GM18526 (cell line): ENCODE data around the gene COQ8B.

Experiments
- POLR2A ChIP-seq: IDR thresholded peaks from 3 replicates; pipeline ENCODE4 v1.6.1; 2011; ENCODE audit not compliant: insufficient read length; ENCODE audit errors: extremely low read depth

Gene COQ8B

DNA sequence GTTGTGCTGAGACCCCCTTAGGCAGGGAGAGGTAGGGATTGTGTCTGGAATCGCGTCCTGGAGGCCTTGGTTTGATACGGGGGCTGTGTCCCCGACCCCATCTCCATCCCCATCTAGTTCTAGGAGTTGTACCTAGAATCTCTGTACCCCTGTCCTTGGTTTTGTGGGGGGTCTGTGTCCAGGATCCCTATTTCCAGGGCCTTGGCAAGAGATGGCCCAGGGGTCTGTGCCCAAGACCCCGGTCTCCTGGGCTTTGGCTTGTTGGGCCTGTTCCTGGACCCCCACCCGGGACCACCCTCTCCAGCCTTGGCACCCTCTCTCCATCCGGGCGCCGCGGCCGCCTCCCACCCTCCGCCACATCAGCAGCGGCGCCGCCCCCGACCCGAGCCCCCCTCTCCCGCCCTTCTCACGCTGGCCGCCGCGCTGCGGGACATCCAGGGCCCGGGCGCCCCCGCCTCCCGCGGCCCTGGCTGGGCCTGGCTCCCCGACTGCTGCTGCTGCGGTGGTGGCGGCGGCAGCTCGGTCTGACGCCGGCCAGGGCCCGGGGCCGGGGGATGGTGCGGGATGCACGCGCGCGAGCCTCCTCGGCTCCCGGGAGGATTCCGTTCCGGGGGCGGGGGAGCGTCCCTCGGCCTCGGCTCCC lies 26.5 kb downstream of the COQ8B start, which contains the start of gene NUMBL:
NUMBL (minus strand) TSS at position 602 of the 643 bp plus-strand sequence; CDS start at position 434, 168 bp downstream.
- TF ChIP-seq POLR2A: no peak

DNA sequence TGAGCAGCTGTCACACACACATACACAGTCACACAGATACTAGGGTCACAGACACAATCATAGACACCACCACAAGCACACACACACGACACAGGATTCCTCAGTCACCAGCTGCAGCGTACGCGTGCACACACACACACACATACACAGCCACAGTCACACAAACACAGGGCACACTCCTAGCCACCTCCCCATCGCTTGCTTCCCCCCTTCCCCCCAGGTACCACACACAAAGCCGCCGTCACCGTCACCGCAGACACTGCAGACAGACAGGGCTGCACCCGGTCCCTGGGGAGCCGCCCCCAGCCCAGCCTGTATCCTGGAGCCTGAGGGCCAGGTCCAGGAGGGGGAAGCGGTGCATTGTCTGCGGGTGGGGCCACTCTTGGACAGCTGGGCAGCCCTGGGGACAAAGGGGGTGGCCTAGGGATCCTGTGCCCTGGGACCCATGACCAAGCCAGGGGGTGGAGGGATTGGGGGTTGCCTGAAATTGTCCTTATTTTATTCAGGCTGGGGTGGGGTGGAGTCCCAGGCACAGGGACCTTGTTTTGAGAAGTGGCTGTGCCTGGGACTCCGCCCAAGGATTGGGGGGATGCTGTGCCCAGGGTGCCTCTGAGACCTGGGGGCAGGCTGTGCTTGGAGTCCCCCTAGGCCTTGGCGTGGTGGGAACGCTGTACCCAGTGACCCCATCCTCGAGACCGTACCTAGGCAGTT lies 27.2 kb downstream of the COQ8B start:
- TF ChIP-seq POLR2A: no peak

DNA sequence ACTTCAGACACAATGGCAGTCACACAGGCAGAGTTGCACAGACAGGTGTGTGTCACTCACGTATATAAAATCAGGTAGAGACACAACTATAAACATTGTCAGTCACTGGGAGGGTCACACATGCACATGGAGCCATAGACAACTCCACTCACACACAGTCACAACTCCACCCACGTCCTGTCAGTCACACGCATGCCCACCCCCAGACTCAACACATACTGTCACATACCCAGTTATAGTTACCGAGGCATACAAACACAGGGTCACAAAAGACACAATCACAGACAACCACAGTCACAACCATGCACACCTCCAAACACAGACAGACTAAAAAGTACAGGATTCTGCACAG lies 27.7 kb downstream of the COQ8B start:
- no peak for TF ChIP-seq POLR2A

DNA sequence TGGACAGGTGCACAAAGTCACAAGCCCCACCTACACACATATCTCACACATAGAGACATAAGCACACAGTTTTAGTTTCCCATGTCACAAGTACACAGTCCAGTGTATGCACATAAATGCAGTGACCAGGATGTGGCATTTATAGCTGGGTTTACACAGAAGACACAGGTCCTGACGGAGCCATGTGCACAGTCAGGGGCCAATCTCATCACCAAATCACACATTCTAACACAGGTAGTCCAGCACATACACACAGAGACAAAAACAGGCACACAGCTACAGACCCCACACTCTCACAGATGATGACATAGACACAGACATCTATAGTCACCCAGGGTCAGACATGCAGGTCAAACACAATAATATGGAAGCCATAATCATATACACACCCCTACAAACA lies 28.4 kb downstream of the COQ8B start:
- no peak for TF ChIP-seq POLR2A

DNA sequence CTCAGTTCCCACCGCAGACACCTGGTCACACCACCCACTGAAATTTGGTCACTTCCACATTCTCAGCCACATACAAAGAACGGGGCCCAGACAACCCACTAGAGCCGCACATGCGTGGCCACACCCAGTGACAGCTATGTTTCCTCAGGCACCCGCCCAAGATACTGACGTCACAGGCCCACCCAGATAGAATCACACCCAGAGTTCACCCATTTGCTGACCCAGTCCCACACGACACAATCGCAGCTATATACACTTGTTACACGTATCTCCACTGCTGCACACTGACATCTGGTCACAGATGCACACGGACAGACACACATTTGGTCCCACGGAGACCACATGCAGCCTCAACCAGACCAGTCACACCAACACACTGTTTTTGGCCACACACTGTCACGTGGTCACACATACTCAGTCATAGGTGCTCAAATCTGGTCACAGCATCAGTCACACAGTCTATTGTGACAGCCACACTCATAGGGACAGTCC lies 29.1 kb downstream of the COQ8B start:
- TF ChIP-seq POLR2A: no peak

DNA sequence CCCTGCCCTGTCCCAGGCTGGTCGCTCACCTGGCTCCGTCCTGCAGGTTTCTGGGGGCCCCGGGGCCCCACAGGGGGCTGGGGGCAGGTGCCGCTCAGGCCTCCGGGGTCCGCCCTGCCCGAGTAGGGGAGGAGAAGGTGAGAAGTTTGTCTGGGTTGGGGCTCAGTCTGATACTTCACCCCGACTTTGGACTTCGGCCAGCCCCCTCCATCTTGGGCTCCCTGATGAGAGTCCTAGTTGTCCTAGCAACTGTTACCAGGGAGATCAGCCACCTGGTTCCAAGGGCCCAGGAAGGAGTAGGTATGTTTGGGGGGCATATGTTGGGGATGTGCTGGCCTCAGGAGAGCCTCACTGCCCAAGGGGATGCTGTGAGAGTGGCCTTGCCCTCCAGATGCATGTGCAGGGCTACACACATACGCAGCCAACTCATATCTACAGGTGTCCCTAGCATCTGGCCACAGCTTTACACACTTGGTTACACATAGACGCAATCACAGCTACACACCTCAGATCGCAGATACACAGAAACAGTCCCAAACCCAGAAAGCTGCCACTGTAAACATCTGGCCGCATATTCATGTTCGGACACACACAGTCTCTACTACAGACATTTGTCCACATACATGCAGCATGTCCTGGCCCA lies 29.7 kb downstream of the COQ8B start:
- TF ChIP-seq POLR2A: no peak

DNA sequence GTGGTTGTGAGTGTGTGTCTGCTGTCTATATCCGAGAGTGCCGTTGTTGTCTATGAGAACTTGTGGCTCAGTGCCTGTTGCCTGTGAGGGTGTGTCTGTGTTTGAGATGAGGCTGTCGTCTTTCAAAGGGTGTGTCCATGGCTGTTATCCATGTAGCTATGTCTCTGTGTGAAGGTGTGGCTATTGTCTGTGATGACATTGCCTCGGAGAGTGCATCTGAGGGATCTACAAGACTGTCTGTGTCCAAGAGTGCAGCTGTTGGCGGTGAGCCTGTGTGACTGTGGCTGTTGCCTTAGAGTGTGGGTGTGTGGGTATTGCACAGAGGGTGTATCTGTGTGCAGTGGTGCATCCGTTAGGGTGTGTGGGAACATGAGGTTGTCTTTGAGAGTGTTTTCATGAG lies 31.1 kb downstream of the COQ8B start:
- TF ChIP-seq POLR2A: no peak

DNA sequence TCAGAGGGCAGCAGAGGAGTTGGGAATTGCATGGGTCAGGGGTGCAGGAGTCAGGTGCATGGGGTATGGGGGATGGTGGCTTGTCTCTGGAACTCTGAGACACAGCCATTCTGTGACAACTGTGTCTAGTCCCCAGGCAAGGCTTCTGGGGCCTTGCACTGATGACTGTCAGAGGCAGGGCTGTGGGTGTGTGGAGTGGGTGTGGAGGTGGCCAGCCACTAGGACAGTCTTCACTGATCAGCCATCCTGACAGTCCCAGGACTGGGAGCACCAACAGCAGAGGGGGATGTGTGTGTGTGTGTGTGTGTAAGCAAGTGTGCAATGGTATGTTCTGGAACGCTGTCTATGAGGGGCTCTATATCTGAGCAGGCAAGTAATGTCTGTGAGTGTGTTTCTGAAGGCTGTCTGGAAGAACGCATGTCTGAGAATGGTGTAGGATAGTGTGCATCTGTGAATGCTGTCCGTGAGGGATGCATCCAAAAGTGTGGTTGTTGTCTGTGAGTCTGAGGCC lies 31.6 kb downstream of the COQ8B start:
- TF ChIP-seq POLR2A: no peak

DNA sequence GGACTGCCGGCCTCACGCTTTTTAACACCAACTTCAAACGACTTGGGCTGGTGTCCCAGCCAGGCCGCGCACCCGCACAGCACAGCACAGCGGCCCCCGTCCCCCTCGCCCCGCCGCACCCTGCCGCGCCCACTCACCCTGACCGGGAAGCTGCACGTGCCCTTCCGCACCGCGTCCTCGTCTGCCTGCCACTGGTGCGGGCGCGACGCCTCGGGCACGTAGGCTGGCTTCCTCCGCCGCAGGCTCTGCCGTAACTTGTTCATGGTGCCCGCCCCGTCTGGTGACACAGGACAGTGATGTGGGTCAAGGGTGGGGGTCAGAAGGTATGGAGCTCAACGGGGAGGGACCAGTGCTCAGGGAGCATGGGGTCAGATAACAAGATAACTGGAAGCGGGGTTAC lies 32.4 kb downstream of the COQ8B start:
- no peak for TF ChIP-seq POLR2A

DNA sequence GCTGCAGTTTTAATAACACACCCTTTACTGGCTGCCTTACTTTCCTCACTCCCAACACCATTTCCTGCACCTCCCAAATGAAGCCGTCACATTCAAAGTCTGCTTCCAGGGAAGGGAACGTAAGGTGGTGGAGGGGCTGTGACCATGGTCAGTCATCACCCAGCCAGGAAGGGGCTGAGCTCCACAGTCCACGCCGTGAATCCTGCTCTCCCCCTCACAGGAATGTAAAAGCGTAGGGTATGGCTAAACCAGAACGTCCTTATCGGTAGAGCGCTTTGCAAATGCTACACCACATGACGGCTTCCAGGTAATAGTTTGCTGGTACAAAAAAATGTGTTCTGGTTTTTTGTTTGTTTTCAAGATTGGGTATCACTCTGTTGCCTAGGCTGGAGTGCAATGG lies 33.2 kb downstream of the COQ8B start:
- no peak for TF ChIP-seq POLR2A

DNA sequence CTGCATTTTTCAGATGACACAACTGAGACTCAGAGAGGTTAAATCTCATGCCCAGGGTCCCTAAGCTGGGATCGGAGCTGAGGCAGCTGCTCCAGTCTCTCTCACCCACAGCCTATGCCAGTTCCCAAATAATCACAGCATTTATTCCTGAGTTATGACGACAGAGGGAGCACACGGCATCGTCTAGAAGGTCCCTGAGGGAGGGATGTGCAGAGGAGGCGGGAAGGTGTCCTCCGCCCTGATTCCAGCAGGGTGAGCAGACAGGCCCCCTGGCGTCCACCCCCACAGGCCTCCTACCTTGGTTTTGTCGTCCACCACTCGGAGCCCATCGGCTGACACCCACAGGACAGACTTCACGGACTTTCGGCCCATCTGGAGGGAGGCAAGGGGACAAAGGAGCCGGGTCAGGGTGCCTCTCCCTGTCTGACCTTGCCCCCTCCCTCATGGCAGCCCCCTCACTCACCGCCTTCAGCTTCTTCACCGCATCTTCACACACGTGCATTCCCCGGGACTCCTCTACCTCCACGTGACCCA lies 34.2 kb downstream of the COQ8B start:
- TF ChIP-seq POLR2A: no peak

DNA sequence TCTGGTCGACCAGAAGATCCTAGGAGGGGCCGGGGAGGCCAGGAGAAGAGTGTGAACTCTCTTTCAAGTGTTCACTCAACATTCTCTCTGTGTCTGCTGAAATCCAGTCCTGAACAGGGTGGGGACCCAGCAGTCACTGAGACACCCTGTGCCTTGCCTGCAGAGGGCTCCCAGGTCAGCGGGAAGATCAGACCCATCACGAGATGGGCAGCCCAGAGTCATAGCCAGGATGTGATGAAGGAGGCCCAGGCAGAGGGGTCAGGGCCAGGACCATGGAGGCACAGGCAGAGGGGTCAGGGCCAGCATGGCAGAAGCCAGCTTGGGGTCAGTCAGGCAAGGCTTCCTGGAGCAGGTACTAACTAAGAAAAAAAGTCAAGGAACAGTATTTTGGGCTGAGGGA lies 35.6 kb downstream of the COQ8B start:
- no peak for TF ChIP-seq POLR2A

DNA sequence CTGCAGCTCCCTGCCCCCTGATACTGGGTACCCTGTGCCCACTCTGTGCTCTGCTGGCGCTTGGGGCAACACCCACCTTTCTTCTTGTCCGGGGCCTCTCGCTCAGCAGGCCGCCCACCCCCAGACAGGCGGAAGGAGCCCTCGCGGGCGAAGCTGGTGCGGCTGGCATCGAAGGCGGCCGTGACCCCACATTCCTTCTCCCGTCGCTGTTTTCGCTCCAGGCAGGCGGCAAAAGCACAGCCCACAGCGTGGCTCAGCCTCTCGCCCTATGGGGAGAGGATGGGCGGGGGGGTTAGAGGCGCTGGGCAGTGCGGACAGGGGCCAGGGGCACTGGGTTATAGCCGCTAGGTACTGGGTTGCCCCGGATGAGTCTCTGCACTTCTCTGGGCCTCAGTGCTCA lies 39.5 kb downstream of the COQ8B start:
- TF ChIP-seq POLR2A: no peak

DNA sequence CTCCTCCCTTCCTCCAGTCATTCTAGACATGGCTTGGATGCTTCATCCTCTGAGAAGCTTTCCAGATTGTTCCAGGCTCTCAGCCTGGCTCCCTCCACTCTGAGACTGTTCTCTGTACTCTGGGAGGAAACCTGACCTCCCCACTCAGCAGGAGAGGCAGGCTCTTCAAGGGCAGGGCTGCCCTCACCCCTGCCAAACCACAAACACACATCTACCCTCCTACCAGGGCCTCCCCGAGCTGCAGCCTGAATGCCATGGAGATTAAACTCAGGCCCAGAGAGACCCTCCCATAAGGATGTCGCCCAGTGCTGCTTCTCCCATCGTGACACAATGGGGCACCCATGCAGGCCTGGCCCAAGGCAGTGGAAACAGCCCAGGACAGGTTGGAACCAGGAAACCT lies 42.4 kb downstream of the COQ8B start:
- TF ChIP-seq POLR2A: no peak

DNA sequence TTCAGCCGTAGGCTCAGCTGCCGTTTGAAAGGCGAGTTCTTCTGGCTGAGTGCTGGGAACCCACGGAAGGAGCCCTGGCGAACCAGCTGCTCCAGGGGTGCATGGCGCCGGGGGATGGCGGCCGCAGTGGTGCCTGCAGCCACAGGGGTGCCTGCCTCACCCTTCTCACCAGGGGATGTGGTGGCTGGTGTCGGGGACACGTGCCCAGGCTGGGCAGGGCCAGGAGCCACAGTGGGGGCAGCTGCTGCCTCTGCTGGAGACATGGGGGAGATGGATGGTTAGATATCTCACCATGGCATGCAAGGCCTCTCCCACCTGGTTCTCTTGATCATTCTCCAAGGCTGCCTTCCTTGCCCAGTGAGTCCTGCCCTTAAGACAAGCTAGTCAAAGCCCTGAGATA lies 43.3 kb downstream of the COQ8B start:
- no peak for TF ChIP-seq POLR2A

DNA sequence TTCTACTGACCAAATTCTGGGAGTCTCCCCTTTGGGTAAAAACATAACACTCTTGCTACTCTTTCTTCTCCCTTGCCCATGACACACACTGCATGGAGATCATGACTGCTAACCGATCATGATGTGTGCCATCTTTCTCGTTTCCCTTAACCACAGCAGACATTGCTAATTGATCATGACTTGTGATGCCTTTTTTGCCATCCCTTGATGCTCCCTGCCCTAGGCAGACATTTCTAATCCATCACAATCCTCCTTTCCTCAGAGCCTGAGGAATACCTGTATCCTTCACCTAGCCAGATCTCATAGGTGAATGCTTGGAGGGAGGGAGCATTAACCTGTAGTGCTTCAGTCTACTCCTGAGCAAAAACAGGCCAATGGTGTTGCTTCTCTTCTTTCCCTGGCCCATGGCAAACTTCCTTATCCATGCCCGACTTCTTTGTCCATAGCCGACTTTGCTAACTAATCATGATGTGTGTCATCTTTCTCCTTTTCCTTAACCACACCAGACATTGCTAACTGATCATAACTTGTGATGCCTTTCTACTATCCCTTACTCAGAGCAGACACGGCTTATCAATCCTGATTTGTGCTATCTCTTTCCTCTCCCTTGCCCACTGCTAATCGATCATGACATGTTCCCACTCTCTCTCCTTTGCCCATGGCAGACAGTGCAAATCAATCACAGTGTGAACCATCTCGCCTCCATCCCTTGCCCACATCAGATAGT lies 44.0 kb downstream of the COQ8B start:
- TF ChIP-seq POLR2A: no peak

DNA sequence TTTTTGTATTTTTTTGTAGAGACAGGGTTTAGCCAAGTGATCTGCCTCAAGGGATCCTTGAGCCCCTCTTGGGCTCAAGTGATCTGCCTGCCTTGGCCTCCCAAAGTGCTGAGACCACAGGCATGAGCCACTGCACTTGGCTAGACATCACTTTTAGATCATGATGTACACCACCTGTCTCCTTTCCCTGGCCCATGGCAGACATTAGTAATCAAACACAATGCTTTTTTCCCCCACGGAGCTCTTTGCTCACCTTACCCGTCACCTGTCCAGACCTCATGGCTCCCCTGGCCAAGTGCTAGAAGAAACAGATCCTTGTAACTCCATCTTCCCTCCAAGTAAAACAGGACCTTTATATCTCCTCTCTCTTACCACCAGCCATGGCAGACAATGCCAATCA lies 44.6 kb downstream of the COQ8B start:
- no peak for TF ChIP-seq POLR2A
